GM18508 (cell line): ENCODE measurements around the gene IPO9.
"Not testable (repeated sequence)": the region's sequence is repeated elsewhere in the genome, so short reads cannot be mapped to it uniquely, and the experiment has no call there.

Source experiments
- ATAC-seq: cut with Tn5 transposase; IDR thresholded peaks from one replicate; pipeline ENCODE4 v1.9.1; 2021; ENCODE audit warnings: moderate number of reproducible peaks; ENCODE audit not compliant: insufficient read depth, unreplicated experiment

The IPO9 gene

DNA sequence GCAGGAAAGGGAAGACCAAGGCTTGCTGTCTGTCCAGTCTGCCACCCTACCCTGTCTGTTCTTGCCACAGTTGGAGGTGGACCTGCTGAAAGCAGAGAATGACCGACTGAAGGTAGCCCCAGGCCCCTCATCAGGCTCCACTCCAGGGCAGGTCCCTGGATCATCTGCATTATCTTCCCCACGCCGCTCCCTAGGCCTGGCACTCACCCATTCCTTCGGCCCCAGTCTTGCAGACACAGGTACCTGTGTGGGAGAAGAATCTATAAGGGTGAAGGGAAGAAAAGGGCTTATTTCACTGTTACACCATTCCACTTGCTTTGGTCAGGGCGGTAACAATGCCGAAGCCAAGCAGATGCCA, 20.3 kb upstream of the IPO9 start:
- ATAC-seq: no peak

DNA sequence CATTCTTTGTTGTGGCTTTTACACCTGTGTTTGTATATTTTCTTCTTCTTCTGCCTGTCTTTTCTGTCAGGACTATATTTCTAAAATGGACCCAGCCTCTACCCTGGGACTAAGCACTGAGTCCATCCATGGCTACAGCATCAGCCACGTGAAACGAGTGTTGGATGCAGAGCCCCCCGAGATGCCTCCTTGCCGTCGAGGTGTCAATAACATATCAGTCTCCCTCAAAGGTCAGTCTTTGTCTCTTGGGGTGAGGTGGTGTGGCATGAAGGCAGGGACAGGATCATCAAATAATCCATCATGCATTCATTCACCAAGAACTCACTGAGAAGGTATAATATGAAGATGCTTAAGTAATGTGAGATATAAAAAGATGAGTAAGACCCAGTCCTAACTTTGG, 19.1 kb upstream of the IPO9 start:
- ATAC-seq: no peak

- ATAC-seq: no peak
These were observed 18.3 kb upstream of the IPO9 start for GRCh38 chr1:201810466-201811216.

- ATAC-seq: no peak
These were observed 15.7 kb upstream of the IPO9 start for GRCh38 chr1:201813226-201813625.

GRCh38 chr1:201816309-201816854, 12.6 kb upstream of the IPO9 start:
- no peak for ATAC-seq

GRCh38 chr1:201818971-201819750, 9.8 kb upstream of the IPO9 start:
- ATAC-seq: no peak

DNA sequence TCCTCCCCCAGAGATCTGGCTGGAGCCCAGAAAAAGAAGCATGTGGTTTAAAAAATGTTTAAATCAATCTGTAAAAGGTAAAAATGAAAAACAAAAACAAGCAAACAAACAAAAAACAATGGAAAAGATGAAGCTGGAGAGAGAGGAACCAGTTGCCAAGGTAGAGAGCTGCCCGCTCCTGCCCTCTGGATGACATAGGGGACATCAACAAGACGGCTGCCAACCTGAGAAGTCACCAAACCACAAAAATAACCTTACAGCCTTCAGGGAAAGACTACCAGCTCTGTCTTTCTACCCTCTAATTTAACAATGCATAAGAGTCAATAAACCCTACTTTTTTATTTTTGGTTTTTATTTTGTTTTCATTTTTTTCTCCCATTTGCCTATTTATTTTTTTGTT, 8.5 kb upstream of the IPO9 start:
- no peak for ATAC-seq

DNA sequence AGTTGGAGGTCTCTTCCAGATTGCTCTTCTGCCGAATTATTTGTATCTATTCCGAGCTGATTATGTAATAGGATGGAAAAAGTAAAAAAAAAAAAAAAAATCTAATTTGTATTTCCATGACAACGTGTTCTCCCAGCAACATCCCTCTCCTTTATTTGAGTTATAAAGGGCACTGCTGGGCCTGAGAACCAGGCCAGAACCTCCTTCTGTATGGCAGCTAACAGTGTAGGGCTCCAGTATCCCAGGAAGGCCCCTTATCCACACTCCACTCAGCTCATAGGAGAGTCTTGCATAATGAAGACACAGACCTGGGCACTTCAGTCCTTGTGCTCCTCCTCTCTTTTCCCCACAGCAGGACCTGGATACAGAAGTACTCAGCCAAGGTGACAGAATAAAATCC, 3.7 kb upstream of the IPO9 start:
- no peak for ATAC-seq

GRCh38 chr1:201826830-201827229, 2.1 kb upstream of the IPO9 start:
- no peak for ATAC-seq

DNA sequence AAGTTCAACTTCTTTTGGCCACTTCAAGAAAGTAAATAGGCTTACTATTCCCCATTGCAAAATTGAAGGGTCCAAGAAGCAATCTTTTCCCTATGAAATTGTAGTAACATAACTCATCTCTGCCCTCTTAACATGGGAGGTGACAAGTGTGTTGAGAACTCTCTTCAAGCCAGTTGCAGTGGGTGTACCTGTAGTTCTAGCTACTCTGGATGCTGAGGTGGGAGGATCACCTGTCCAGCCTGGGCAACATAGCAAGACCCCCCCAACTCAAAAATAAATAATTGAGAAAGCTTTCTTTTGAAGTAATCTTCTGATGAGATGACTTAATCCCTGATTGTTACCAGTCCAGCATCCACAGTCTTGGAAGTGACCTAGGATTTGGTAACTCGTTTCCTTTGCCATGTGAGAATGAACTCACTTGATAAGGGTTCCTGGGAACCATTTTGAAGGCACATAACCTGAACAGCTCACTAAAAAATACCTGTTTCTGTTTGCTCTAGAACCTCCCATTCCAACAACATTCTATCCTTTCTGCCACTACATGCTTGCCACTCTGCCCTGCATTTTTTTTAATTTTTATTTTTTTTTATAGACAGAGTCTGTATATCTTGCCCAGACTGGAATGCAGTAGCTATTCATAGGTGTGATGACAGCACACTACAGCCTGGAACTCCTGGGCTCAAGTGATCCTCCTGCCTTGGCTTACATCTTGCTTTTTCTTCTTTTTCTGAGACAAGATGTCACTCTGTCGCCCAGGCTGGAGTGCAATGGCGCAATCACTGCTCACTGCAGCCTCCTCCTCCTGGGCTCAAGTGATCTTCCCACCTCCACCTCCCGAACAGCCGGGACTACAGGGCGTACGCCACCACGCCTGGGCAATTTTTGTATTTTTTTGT, 1.4 kb upstream of the IPO9 start:
- no peak for ATAC-seq

GRCh38 chr1:201828217-201828819, 639 bp upstream of the IPO9 start:
- ATAC-seq: no peak

DNA sequence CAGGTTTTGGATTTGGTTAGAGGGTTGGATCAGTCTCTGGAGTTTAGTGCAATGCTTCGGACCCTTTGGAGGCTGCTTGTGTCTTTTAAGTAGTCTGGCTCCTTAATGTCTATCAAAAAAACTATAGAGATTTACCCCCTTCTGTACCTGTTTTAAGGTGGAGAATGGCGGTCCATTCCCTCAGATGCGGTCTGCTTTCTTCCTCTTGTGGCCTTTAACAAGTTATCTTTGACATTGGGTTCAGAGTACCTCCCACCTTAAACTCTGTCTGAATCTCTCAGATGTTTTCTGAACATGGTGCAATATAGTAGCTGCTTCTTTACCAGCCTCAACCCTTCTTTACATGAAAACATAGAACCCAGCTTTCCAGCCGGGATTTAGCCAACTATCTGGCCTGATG, 2.4 kb downstream of the IPO9 start:
- ATAC-seq: no peak

DNA sequence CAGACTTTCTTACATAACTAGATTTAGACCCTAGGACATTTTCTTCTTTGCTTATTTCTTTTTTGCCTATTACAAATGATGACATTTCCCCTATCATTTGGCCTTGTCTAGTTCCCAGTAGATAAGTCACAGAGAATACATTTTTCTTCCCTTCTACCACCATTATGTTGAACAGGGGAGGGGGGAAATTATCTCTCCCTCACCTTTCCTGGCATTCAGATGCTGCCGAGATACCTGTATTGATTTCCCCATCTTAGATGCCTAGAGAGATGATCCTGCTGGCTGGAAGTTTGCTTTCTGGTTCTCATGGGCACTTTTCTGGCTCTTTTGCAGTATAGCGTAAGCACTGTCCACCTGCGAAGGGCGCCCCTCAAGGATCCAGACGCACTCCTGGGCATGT, 5.7 kb downstream of the IPO9 start:
- ATAC-seq: no peak

DNA sequence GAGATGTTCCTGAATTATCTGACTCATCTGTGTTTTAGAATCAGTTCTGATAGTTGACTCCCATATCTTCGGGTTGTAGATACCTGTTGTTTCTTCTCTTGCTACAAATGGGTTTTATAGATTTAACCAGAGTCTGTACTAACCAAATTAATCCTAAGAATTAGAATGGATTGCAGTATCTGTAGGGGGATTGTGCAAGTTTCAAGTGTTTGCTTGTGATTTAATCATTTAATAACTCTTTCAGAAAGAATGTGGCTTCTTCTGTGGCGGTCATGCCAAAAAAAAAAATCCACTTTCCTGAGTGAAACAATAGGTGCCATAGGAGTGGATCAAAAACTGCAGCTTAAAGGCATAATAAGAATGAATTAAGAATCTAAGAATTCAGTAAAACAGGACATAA, 9.4 kb downstream of the IPO9 start:
- no peak for ATAC-seq

DNA sequence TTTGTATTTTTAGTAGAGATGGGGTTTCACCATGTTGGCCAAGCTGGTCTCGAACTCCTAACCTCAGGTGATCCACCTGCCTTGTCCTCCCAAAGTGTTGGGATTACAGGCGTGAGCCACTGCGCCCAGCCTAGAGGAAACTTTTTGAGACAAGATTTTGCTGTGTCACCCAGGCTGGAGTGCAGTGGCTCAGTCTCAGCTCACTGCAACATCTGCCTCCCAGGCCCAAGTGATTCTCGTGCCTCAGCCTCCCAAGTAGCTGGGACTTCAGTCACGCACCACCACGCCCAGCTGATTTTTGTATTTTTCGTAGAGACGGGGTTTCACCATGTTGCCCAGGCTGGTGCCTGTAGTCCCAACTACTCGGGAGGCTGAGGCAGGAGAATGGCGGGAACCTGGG, 10.1 kb downstream of the IPO9 start:
- not testable (repeated sequence) for ATAC-seq

DNA sequence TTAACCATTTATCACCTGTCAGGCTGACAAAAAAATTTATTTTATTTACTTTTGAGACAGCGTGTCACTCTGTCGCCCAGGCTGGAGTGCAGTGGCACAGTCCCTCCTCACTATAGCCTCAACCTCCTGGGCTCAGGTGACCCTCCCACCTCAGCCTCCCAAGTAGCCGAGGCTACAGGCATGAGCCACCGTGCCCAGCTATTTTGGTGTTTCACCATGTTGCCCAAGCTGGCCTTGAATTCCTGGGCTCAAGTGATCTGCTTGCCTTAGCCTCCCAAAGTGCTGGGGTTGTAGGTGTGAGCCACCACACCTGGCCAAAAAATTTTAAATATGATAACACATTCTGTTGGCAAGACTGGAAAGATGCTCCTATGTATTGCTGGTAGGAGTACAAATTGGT, 11.1 kb downstream of the IPO9 start:
- no peak for ATAC-seq

- ATAC-seq: no peak
These were observed 11.5 kb downstream of the IPO9 start for GRCh38 chr1:201840490-201840889.

GRCh38 chr1:201841265-201841912, 12.4 kb downstream of the IPO9 start:
- ATAC-seq: no peak

- ATAC-seq: no peak
These were observed 13.6 kb downstream of the IPO9 start for GRCh38 chr1:201842472-201843027.
